GM15510 (cell line): Measurements from ENCODE around the gene SLX4.

Source experiments
- POLR2A ChIP-seq: IDR thresholded peaks from 3 replicates; pipeline ENCODE4 v1.6.1; 2011; ENCODE audit warnings: borderline replicate concordance; ENCODE audit not compliant: insufficient read length; ENCODE audit errors: extremely low read depth

Gene SLX4

GRCh38 chr16:3581392-3581791 lies 30.0 kb downstream of the SLX4 start:
- no peak for TF ChIP-seq POLR2A

GRCh38 chr16:3580686-3581085 lies 30.7 kb downstream of the SLX4 start:
- no peak for TF ChIP-seq POLR2A

GRCh38 chr16:3580251-3580651 lies 31.2 kb downstream of the SLX4 start:
- TF ChIP-seq POLR2A, result no peak

DNA sequence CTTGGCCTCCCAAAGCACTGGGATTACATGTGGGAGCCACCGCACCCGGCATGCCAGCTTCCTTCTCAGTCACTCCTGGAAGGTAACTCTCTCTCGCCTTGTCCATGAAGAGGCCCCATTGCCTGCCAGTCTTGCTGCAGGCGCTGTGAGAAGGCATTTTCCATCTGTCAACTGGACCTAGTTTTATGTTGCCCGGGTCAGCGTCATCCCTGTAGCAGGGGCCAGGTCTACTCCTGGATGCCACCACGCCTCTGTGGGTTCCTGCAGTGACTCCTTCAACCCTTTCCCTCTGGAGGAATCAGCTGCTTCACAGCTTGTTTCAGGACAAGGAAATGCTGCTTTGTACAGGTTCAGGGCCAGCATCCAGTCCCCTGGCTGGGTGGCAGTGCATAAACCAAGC lies 31.6 kb downstream of the SLX4 start:
- TF ChIP-seq POLR2A, result no peak

DNA sequence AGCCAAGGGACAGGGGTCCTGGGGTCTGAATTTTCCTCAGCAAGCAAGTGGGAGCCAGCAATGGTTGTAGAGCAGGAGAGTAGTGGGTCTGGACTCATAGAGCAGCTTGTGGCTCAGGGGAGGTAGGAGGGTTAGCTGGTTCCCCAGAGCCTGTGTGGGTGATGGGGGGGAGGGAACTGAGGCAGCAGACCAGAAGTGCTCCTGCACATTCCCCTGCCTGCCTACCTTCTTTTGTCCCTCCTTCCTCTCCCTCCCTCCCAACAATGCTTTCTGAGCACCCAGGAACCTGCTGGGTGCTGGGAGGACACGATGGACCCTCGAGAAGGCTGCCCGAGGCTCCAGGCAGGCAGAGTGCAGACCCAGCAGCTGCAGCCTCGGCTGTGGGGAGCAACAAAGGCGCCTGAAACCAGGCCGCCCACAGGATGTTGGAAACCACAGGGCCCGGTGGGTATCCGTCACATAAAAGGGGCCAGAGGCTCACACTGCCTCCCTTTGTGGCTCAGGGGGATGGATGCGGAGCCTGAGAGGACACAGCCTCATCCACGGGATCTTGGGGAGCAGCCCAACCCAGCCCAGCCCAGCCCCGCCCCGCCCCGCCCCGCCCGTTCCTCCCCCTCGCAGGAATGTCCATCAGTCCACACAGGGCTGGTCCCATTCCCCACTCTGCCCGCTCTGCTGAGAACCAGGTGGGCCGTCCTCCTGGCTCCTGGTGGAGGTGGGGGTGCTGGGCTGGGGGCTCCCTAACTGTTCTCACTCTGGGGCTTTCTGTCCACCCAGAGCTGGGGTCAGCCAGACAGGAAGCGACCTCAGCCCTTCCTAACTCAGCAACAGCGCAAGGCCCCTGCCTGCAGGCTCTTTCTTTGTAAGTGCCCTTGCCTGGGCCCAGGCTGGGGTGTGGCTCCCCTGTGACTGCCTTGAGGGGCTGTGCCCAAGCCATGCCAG lies 32.5 kb downstream of the SLX4 start:
- TF ChIP-seq POLR2A, result peak; percentile 41

- no peak for TF ChIP-seq POLR2A
These were observed 33.3 kb downstream of the SLX4 start for GRCh38 chr16:3578121-3578520.

DNA sequence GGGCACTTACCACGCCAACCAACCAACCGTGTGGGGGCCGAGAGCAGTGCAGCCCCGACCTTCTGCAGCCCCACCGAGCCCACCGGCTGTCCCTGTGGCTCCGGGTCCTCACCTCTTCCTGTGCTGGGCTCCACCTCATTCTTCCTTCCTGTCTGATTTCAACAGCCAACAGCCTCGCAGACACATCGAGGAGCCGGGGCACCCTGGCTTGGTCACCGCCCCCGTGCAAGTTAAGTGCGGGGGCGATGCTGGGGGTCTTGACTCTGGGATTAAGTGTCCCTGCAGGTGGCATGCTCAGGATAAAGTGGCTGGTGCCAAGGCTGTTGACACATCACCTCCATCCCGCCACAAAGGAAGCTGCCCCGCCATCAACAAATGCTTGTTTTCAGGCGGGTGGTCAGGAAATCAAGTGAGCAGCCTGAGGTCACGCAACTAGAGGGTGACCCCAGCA lies 34.1 kb downstream of the SLX4 start, which contains the start of gene NLRC3:
TSS of gene NLRC3 (minus strand) at position 102 of the 451 bp plus-strand sequence. CDS start 12,367 bp downstream, outside the sequence.
- peak; percentile 59 for TF ChIP-seq POLR2A

GRCh38 chr16:3576211-3576610 lies 35.2 kb downstream of the SLX4 start:
- no peak for TF ChIP-seq POLR2A

DNA sequence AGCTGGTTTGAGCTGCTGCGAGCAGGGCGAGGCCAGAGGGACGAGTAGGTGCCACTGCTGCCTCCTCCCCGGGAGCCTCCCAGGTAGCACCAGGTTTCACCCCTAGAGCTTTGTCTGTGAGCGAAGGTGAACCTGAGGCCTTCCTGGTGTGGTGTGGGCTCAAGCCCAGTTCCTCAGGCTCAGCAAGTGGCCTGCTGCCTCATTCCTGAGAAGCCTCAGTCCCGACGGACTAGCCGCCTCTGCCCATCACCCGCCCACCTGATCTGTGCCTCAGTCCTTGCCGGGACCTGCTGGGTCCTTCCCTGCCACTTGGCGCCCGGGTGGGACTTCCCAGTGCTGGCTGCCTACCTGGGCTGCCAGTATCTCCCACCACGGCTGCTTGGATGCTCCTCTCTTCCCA lies 35.9 kb downstream of the SLX4 start:
- no peak for TF ChIP-seq POLR2A

- no peak for TF ChIP-seq POLR2A
These were observed 37.2 kb downstream of the SLX4 start for GRCh38 chr16:3574195-3574594.

DNA sequence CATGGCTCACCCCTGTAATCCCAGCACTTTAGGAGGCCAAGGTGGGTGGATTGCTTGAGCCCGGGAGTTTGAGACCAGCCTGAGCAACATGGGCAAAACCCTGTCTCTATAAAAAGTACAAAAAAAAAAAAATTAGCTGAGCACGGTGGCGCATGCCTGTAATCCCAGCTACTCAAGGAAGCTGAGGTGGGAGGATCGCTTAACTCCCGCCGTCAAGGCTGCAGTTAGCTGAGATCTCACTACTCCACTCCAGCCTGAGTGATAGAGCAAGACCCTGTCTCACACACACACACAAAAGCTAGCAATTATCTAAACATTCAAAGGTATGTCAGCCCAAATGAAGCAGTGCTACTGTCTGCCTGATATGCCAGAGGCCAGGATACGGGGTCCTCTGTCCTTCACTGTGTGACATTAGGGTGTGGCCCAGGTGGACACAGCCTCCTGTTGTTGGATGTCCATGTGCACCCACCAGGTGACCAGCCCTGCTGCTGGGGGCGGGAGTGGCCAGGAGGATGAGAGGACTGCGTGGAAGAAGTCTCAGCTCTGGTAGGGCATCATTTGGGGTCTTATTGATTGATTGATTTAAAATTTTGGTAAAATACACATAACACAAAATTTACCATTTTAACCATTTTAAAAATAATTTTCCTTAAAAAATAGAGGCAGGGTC lies 38.1 kb downstream of the SLX4 start:
- TF ChIP-seq POLR2A, result no peak

GRCh38 chr16:3570420-3571062 lies 40.9 kb downstream of the SLX4 start:
- TF ChIP-seq POLR2A, result no peak

GRCh38 chr16:3569851-3570250 lies 41.6 kb downstream of the SLX4 start:
- no peak for TF ChIP-seq POLR2A

DNA sequence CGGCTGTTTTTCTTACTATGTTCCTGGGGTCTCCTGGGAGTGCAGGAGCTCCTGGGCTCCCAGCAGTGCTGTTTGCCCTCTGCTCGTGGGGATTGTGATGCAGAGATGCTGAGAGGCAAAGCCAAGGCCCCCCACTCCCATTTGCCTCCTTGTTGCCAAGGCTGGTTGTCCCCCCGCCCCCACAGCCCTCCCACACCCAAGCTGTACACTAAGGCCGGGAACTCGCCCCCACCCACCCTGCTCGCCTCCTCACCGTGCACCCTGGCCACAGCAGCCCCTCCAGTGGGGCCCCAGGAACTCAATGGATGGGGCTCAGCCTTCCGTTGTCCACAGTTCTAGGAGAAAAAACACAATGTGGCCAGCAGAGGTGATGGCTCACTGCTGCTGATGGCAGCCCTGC lies 44.4 kb downstream of the SLX4 start:
- TF ChIP-seq POLR2A, result no peak

GRCh38 chr16:3564889-3565141 lies 46.6 kb downstream of the SLX4 start:
- TF ChIP-seq POLR2A, result no peak

DNA sequence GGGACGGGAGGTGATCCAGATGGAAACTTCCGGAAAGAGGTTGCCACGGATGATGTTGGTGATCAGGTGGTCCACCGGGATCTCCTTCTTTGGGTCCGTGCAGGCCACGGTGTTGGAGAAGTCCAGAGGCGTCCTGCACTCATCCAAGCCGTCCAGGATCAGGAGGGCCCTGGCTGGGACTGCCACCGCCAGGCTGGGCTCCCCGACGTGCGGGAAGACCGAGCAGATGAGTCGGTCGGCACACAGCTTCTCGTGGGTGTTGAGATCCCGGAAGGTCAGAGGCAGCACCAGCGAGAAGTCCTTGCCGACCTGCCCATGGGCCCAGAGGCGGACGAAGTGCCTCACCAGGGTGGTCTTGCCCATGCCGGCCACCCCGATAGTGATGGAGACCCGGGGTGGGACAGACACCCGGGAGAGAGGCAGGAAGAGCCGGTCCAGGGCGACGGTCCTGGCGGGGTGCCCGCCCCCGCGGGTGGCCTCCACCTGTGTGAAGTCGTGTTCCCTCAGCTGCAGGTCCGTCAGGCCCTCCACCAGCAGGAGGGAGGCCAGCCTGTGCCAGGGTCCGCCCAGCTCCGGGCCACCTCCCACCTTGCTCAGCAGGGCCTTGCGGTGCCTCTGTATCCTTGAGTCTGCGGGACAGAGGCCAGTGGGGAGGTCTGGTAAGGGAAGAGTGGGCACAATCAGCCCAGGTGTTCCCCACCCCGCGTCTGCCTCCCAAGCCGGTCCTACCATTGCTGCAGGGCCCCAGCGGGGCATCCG lies 47.1 kb downstream of the SLX4 start:
- no peak for TF ChIP-seq POLR2A
